ENCODE measurements around the gene DHRS11. TPM values are rescaled to one million over a fixed set of nuclear protein-coding genes. Genes with fewer than 3 reads are reported as not detected.

Gene DHRS11
- total RNA-seq, 2 experiments from 2014 or later = 7.2 to 13.9 TPM

- intact Hi-C loops (cut with micrococcal nuclease; ENCODE audit: unreplicated experiment) = no loop called here
- Histone ChIP-seq H3K4me3 (ENCODE audit: low read depth, low read length, poor library complexity, severe bottlenecking) (no peak overlapping the region), H3K9me2 (ENCODE audit: insufficient read depth, low read length) (no peaks in the 10 kb centered on the region), H2AFZ (ENCODE audit: low read length) (no peak overlapping the region), H3K9me3 (ENCODE audit: low read length) (no peaks in the 10 kb centered on the region), H3K4me2 (ENCODE audit: low read length) (no peak overlapping the region), H3K79me2 (ENCODE audit: insufficient read depth, low read depth, low read length) (no peaks in the 10 kb centered on the region), H3K27ac (ENCODE audit: low read depth, low read length, poor library complexity, severe bottlenecking) (no peak overlapping the region), H3K36me3 (ENCODE audit: insufficient read depth, low read length) (peaks cover under 1% of the 10 kb centered on the region; the same call in 1 of the 2 replicates), H3K4me1 (ENCODE audit: insufficient read depth, low read length, poor library complexity, severe bottlenecking) (peaks cover 3% of the 10 kb centered on the region), H4K20me1 (ENCODE audit: insufficient read depth, low read length) (peaks cover under 1% of the 10 kb centered on the region; the same call in 1 of the 2 replicates)
- POLR2A ChIA-PET = no interaction called here
- TF ChIP-seq CTCF (conservative IDR thresholded peaks at IDR 0.05; ENCODE audit: low read length) (no peak), EZH2phosphoT487 (IDR thresholded peaks at IDR 0.05; ENCODE audit: borderline replicate concordance, low read depth, low read length) (no peak)
- BruUV-seq (replicated peaks) = no TSS peak
- CTCF ChIA-PET (ENCODE audit: unreplicated experiment) = no interaction called here
- DNase-seq (ENCODE audit: low spot score) = no peak
Measured at GRCh38 chr17:36614081-36614480, 22.4 kb downstream of the DHRS11 start.

- H4K20me1 ChIP-seq (ENCODE audit: insufficient read depth, low read length) = no peaks in the 10 kb centered on the region
- H2AFZ ChIP-seq (ENCODE audit: low read length) = no peak overlapping the region
- no peak for DNase-seq (ENCODE audit: low spot score)
- H3K9me3 ChIP-seq (ENCODE audit: low read length) = no peaks in the 10 kb centered on the region
- no peak overlapping the region for H3K4me3 ChIP-seq (ENCODE audit: low read depth, low read length, poor library complexity, severe bottlenecking)
- H3K27ac ChIP-seq (ENCODE audit: low read depth, low read length, poor library complexity, severe bottlenecking) = no peak overlapping the region
- H3K36me3 ChIP-seq (ENCODE audit: insufficient read depth, low read length) = no peaks in the 10 kb centered on the region
- intact Hi-C loops (cut with micrococcal nuclease; ENCODE audit: unreplicated experiment) = no loop called here
- H3K79me2 ChIP-seq (ENCODE audit: insufficient read depth, low read depth, low read length) = no peaks in the 10 kb centered on the region
- TF ChIP-seq CTCF (conservative IDR thresholded peaks at IDR 0.05; ENCODE audit: low read length) = no peak
- TF ChIP-seq EZH2phosphoT487 (IDR thresholded peaks at IDR 0.05; ENCODE audit: borderline replicate concordance, low read depth, low read length) = no peak
- ChIA-PET CTCF (ENCODE audit: unreplicated experiment) (no interaction called here), POLR2A (no interaction called here)
- H3K4me1 ChIP-seq (ENCODE audit: insufficient read depth, low read length, poor library complexity, severe bottlenecking) = no peaks in the 10 kb centered on the region
- H3K4me2 ChIP-seq (ENCODE audit: low read length) = no peak overlapping the region
- no TSS peak for BruUV-seq (replicated peaks)
- no peaks in the 10 kb centered on the region for H3K9me2 ChIP-seq (ENCODE audit: insufficient read depth, low read length)
Measured at GRCh38 chr17:36614933-36615332, 23.3 kb downstream of the DHRS11 start.

GRCh38 chr17:36616061-36617029 lies 24.7 kb downstream of the DHRS11 start:
- ChIA-PET POLR2A (no interaction called here), CTCF (ENCODE audit: unreplicated experiment) (no interaction called here)
- no TSS peak for BruUV-seq (replicated peaks)
- no peak overlapping the region for H3K4me2 ChIP-seq (ENCODE audit: low read length)
- no peak for DNase-seq (ENCODE audit: low spot score)
- no peaks in the 10 kb centered on the region for H3K36me3 ChIP-seq (ENCODE audit: insufficient read depth, low read length)
- intact Hi-C loops (cut with micrococcal nuclease; ENCODE audit: unreplicated experiment) = no loop called here
- H3K9me3 ChIP-seq (ENCODE audit: low read length) = no peaks in the 10 kb centered on the region
- no peaks in the 10 kb centered on the region for H3K4me1 ChIP-seq (ENCODE audit: insufficient read depth, low read length, poor library complexity, severe bottlenecking)
- H3K79me2 ChIP-seq (ENCODE audit: insufficient read depth, low read depth, low read length) = no peaks in the 10 kb centered on the region
- H4K20me1 ChIP-seq (ENCODE audit: insufficient read depth, low read length) = no peaks in the 10 kb centered on the region
- H2AFZ ChIP-seq (ENCODE audit: low read length) = no peak overlapping the region
- no peak overlapping the region for H3K27ac ChIP-seq (ENCODE audit: low read depth, low read length, poor library complexity, severe bottlenecking)
- TF ChIP-seq EZH2phosphoT487 (IDR thresholded peaks at IDR 0.05; ENCODE audit: borderline replicate concordance, low read depth, low read length) (no peak), CTCF (conservative IDR thresholded peaks at IDR 0.05; ENCODE audit: low read length) (no peak)
- H3K9me2 ChIP-seq (ENCODE audit: insufficient read depth, low read length) = no peaks in the 10 kb centered on the region
- H3K4me3 ChIP-seq (ENCODE audit: low read depth, low read length, poor library complexity, severe bottlenecking) = no peak overlapping the region
